CD4-positive, CD25-positive, alpha-beta regulatory T cell (primary cell): ENCODE results near the gene SSX2IP. TPM values are rescaled to one million over a fixed set of nuclear protein-coding genes. Genes with fewer than 3 reads are reported as not detected.

Experiments used
- ATAC-seq, 2 donors: fragments of 150-1000 bp; cut with Tn5 transposase; one replicate each; pipeline ENCODE4 v1.10.0; 2021; ENCODE audit warnings: low read depth in 2 of 2, moderate number of reproducible peaks in 2 of 2, moderate library complexity in 1 of 2
- DNase-seq, 3 donors: peaks; one replicate each; pipeline versions ENCODE4 v3.0.0 to v3.0.0-alpha.2; 2012 to 2022; ENCODE audit warnings: mixed read lengths in 1 of 3
- H3K27ac ChIP-seq: one replicate; pipeline ENCODE4 v1.7.0; 2013; ENCODE audit warnings: mild to moderate bottlenecking, low read length; ENCODE audit not compliant: insufficient read depth, poor library complexity, severe bottlenecking
- H3K27me3 ChIP-seq: one replicate; pipeline ENCODE4 v1.7.0; 2013; ENCODE audit warnings: low read length; ENCODE audit not compliant: control insufficient read depth, insufficient read depth
- H3K36me3 ChIP-seq: one replicate; pipeline ENCODE4 v1.7.0; 2013; ENCODE audit warnings: mild to moderate bottlenecking, low read length, moderate library complexity; ENCODE audit not compliant: control insufficient read depth, insufficient read depth
- H3K4me1 ChIP-seq: 2 replicates; pipeline ENCODE4 v1.7.0; 2013; ENCODE audit warnings: mild to moderate bottlenecking, low read length; ENCODE audit not compliant: insufficient read depth, control insufficient read depth, poor library complexity, severe bottlenecking
- H3K4me3 ChIP-seq: one replicate; pipeline ENCODE4 v1.7.0; 2013; ENCODE audit warnings: low read depth, mild to moderate bottlenecking, low read length, moderate library complexity
- H3K9me3 ChIP-seq, 2 experiments: 1 replicate in 1 of 2; 2 replicates in 1 of 2; pipeline ENCODE4 v1.7.0; 2013; ENCODE audit warnings: low read length in 2 of 2, mild to moderate bottlenecking in 1 of 2, moderate library complexity in 1 of 2; ENCODE audit not compliant: control insufficient read depth in 2 of 2
- H3K27ac Mint-ChIP-seq, 3 donors: one replicate each; pipeline ENCODE4 v1.8.0; 2020 to 2022; ENCODE audit warnings: mild to moderate bottlenecking in 3 of 3, mixed read lengths in 3 of 3, moderate library complexity in 2 of 3
- H3K27me3 Mint-ChIP-seq: one replicate; pipeline ENCODE4 v1.8.0; 2022; ENCODE audit warnings: mild to moderate bottlenecking, mixed read lengths
- H3K36me3 Mint-ChIP-seq: one replicate; pipeline ENCODE4 v1.8.0; 2020; ENCODE audit warnings: mixed read lengths
- H3K4me1 Mint-ChIP-seq, 4 donors: one replicate each; pipeline ENCODE4 v1.8.0; 2020 to 2022; ENCODE audit warnings: mixed read lengths in 4 of 4, mild to moderate bottlenecking in 1 of 4
- H3K4me3 Mint-ChIP-seq, 4 donors: one replicate each; pipeline ENCODE4 v1.8.0; 2020 to 2022; ENCODE audit warnings: mild to moderate bottlenecking in 4 of 4, mixed read lengths in 4 of 4, moderate library complexity in 3 of 4
- H3K9me3 Mint-ChIP-seq, 7 donors: one replicate each; pipeline ENCODE4 v1.8.0; 2020 to 2022; ENCODE audit warnings: mixed read lengths in 7 of 7, mild to moderate bottlenecking in 3 of 7, moderate library complexity in 2 of 7
- polyA plus RNA-seq, 4 donors: library from polyadenylated mRNA; unstranded; fragments of 300-500 nt; fragmentation: Illumina TruSeq; gene quantifications; one replicate each; pipeline ENCODE4 v1.2.3, GENCODE V29; 2021
- total RNA-seq: library from RNA; stranded (reverse); gene quantifications from one replicate; pipeline ENCODE4 v1.2.3, GENCODE V29; 2022

The SSX2IP gene
- total and polyA plus RNA-seq, 5 donors from 2014 or later, result 1.5 to 9.3 (median 2.9) TPM

DNA sequence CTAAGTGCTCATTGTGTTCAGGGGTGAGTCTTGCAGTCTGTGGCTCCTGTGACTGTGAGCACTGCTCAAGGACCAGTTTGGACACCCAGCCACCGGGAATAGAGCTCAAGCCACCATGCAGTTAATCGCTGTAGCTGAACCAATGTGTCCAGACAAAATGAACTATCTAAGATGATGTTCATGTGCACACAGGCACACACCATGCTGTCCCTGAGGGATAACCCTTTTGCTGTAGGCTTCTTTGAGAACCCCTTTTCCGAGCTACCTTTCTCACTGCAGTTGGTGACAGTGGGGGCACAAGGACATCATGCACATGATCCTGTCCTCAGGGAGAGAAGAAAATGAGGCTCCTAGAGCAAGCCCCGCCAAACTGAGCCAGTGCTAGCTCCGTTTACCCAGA is 65.4 kb downstream of the SSX2IP start:
- no peaks in the 10 kb centered on the region for H3K36me3 ChIP-seq
- no peak overlapping the region for H3K4me3 ChIP-seq
- ATAC-seq (no peak), DNase-seq (no peak)
- H3K4me1 ChIP-seq, result peaks cover 7% of the 10 kb centered on the region
- H3K27ac ChIP-seq, result no peak overlapping the region
- peaks cover 3% of the 10 kb centered on the region for H3K27me3 ChIP-seq
- peaks cover 0 to 6% (median under 1%) of the 10 kb centered on the region in 4 donors for H3K4me1 Mint-ChIP-seq
- no peaks in the 10 kb centered on the region for H3K9me3 ChIP-seq
- H3K4me3 Mint-ChIP-seq, result no peak overlapping the region
- no peaks in the 10 kb centered on the region for H3K9me3 Mint-ChIP-seq
- H3K36me3 Mint-ChIP-seq, result no peaks in the 10 kb centered on the region
- no peak overlapping the region for H3K27ac Mint-ChIP-seq
- peaks cover 14% of the 10 kb centered on the region for H3K27me3 Mint-ChIP-seq

DNA sequence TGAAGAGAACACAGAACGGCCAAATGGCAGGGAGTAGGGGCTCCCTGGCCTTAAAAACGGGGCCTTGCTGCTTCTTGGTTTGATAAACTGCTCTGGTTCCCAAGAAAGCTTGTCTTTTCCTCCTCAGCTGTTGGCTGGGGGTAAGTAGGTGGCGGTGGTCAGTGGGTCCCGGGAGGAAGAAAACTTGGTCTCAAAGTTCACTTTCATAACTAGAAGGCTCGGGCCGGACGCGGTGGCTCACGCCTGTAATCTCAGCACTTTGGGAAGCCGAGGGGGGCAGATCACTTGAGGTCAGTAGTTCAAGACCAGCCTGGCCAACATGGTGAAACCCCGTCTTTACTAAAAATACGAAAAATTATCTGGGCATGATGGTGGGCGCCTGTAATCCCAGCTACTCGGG is 68.7 kb downstream of the SSX2IP start:
- Mint-ChIP-seq H3K27me3 (peaks cover 11% of the 10 kb centered on the region), H3K4me1 (peaks cover 0 to 12% (median 5%) of the 10 kb centered on the region in 4 donors), H3K27ac (no peak overlapping the region), H3K4me3 (peak overlapping the region in 2 of 4 donors; percentile 36 to 71), H3K9me3 (no peaks in the 10 kb centered on the region), H3K36me3 (no peaks in the 10 kb centered on the region)
- Histone ChIP-seq H3K27ac (no peak overlapping the region), H3K27me3 (peaks cover 3% of the 10 kb centered on the region), H3K9me3 (no peaks in the 10 kb centered on the region), H3K4me3 (no peak overlapping the region), H3K4me1 (peaks cover 7% of the 10 kb centered on the region), H3K36me3 (no peaks in the 10 kb centered on the region)
- ATAC-seq, result no peak
- DNase-seq, result no peak

DNA sequence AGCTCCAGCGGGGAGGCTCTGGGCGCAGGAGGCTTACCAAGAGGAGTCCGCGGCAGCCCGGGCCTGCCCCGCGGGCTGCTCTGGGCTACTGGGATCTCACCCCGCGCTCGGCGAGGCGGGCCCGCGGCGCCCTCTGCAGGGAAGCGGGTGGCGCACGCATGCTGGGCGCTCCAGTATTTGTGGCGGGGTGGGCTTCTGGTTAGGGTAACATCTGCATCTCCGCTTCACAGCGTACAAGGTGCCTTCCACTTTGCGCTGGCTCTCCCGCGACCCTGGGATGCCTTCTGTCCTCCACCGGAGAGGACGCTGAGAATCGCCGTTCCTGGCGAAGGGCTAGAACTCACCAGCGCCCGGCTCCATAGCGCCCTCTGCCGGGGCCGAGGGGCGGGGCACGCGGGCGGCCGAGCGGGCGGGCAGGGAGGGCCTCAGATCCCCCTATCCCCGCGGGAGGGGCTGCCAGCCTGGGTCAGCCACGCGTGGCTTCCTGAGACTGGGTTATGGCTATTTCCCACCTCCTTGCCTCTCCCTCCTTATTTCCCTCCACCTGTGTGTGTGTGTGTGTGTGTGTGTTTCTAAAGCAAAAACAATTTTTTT is 69.4 kb downstream of the SSX2IP start:
- ATAC-seq, result peak; percentile 88 to 89
- H3K27ac ChIP-seq, result no peak overlapping the region
- Mint-ChIP-seq H3K4me1 (peaks cover 0 to 12% (median 5%) of the 10 kb centered on the region in 4 donors), H3K36me3 (no peaks in the 10 kb centered on the region), H3K27me3 (peaks cover 6% of the 10 kb centered on the region), H3K4me3 (peak overlapping the region; percentile 85 to 94 (median 91)), H3K27ac (peak overlapping the region in 1 of 3 donors; percentile 83), H3K9me3 (no peaks in the 10 kb centered on the region)
- peaks cover 7% of the 10 kb centered on the region for H3K4me1 ChIP-seq
- H3K27me3 ChIP-seq, result peaks cover 3% of the 10 kb centered on the region
- DNase-seq, result peak; percentile 63 to 84 (median 83)
- H3K4me3 ChIP-seq, result peak overlapping the region; percentile 59
- no peaks in the 10 kb centered on the region for H3K9me3 ChIP-seq
- H3K36me3 ChIP-seq, result no peaks in the 10 kb centered on the region

DNA sequence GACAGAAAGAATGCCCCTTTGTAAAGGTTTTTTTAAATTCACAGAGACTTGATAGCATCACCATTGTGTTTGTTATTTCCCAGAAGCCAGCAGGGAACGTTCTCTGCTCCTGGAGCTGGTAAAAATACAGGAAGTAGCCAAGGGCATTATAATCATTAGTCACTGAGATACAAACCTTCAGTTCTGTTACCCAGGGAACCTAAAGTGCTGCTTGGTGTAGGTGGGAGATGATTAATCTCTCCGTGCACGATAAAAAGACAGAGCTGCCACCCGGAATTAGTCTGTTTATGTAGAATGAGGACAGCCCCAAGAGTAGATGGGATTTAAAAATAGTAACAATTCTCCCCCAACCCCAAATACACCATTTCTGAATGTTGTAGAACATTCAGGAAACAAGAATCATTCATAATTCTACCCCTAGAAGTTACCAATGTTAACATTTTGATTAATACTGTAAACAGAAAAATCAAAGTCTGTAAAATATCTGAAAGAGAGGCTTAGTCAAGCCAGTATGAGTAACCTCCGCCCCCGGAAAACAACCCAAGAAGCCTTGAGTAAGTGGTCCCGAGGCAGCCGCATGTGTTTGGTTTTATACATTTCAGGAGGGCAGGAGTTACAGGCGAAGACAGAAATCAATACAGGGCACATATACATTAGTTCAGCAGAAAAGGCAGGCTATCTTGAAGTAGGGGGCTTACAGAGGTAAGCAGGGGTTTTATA is 70.7 kb downstream of the SSX2IP start:
- Histone ChIP-seq H3K27ac (no peak overlapping the region), H3K36me3 (no peaks in the 10 kb centered on the region), H3K4me1 (peaks cover 7% of the 10 kb centered on the region), H3K4me3 (no peak overlapping the region), H3K9me3 (no peaks in the 10 kb centered on the region), H3K27me3 (no peaks in the 10 kb centered on the region)
- no peak overlapping the region for H3K27ac Mint-ChIP-seq
- no peaks in the 10 kb centered on the region for H3K36me3 Mint-ChIP-seq
- peak overlapping the region in 3 of 4 donors; percentile 65 to 91 (median 72) for H3K4me3 Mint-ChIP-seq
- H3K27me3 Mint-ChIP-seq, result no peaks in the 10 kb centered on the region
- peaks cover 0 to 12% (median 5%) of the 10 kb centered on the region in 4 donors for H3K4me1 Mint-ChIP-seq
- DNase-seq (peak in 1 of 3 donors; percentile 26), ATAC-seq (no peak)
- peaks cover 0 to 3% (median 0%) of the 10 kb centered on the region in 7 donors for H3K9me3 Mint-ChIP-seq

DNA sequence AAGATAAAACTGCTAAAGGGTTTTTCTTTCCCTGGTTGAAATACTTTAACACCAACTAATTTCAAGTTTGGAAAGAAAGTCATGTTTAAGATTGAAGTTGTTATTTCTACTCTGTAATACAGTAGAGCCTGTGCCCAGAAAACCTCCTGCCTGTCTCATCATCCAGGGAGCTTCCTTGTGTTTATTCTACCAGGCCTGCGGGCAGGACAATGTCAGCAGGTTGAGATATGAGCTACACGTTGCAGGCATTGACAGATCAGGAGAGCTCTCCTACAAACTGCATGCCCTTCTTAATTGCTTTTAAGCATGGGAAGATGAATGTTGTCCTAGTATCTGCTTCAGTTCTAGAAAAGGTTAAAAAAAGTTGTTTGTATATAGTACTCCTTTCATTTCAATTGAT is 72.9 kb downstream of the SSX2IP start:
- Mint-ChIP-seq H3K4me3 (no peak overlapping the region), H3K4me1 (peaks cover 0 to 14% (median 5%) of the 10 kb centered on the region in 4 donors), H3K36me3 (no peaks in the 10 kb centered on the region), H3K9me3 (peaks cover 0 to 6% (median 0%) of the 10 kb centered on the region in 7 donors), H3K27me3 (no peaks in the 10 kb centered on the region), H3K27ac (no peak overlapping the region)
- H3K36me3 ChIP-seq, result no peaks in the 10 kb centered on the region
- no peak overlapping the region for H3K4me3 ChIP-seq
- H3K9me3 ChIP-seq, result peaks cover 0 to 12% of the 10 kb centered on the region in 2 experiments
- ATAC-seq (no peak), DNase-seq (no peak)
- no peaks in the 10 kb centered on the region for H3K27me3 ChIP-seq
- H3K4me1 ChIP-seq, result peaks cover 7% of the 10 kb centered on the region
- no peak overlapping the region for H3K27ac ChIP-seq

DNA sequence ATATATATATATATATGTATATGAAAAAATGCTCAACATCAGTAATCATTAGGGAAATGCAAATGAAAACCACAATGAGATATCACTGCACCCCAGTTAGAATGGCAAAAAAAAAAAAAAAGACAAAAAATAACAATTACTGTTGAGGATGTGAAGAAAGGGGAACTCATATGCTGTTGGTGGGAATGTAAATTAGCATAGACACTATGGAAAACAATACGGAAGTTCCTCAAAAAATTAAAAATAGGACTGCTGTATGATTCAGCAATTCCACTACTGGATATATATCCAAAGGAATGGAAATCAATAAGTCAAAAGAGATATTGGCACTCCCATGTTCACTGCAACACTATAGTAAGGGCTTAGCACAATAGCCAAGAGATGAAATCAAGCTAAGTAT is 74.5 kb downstream of the SSX2IP start:
- H3K9me3 Mint-ChIP-seq, result peaks cover 0 to 6% (median 2%) of the 10 kb centered on the region in 7 donors
- H3K4me3 Mint-ChIP-seq, result peak overlapping the region in 1 of 4 donors; percentile 45
- H3K4me1 ChIP-seq, result peaks cover 4% of the 10 kb centered on the region
- H3K4me3 ChIP-seq, result no peak overlapping the region
- no peaks in the 10 kb centered on the region for H3K36me3 Mint-ChIP-seq
- ATAC-seq (no peak), DNase-seq (no peak)
- no peaks in the 10 kb centered on the region for H3K36me3 ChIP-seq
- H3K27me3 Mint-ChIP-seq, result no peaks in the 10 kb centered on the region
- H3K4me1 Mint-ChIP-seq, result peaks cover 0 to 21% (median 8%) of the 10 kb centered on the region in 4 donors
- peaks cover 0 to 12% of the 10 kb centered on the region in 2 experiments for H3K9me3 ChIP-seq
- H3K27ac ChIP-seq, result no peak overlapping the region
- H3K27ac Mint-ChIP-seq, result no peak overlapping the region
- H3K27me3 ChIP-seq, result no peaks in the 10 kb centered on the region

DNA sequence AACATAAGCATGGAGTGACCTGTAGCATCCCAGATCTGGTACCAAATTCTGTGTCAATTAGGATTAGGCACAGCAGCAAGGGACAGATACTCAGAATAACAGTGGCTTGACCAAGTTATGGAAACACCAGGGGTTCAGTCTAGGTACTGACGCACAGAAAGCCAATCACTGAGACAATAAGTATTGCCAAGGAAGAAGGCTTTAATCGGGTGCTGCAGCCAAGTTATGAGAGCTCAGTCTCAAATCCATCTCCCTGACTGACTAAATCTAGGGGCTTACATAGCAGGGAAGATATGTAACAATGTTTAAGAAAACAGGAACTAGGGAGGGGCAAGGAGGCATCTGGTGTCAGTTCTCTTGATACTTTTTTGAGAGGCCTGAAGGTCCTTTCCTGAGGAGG is 76.4 kb downstream of the SSX2IP start:
- peaks cover 2% of the 10 kb centered on the region for H3K27me3 ChIP-seq
- no peak for DNase-seq
- Mint-ChIP-seq H3K9me3 (peaks cover 0 to 6% (median 2%) of the 10 kb centered on the region in 7 donors), H3K4me1 (peaks cover 0 to 10% (median 3%) of the 10 kb centered on the region in 4 donors), H3K27me3 (no peaks in the 10 kb centered on the region), H3K36me3 (no peaks in the 10 kb centered on the region), H3K4me3 (no peak overlapping the region), H3K27ac (no peak overlapping the region)
- peaks cover 0 to 12% of the 10 kb centered on the region in 2 experiments for H3K9me3 ChIP-seq
- H3K4me1 ChIP-seq, result no peaks in the 10 kb centered on the region
- no peak overlapping the region for H3K4me3 ChIP-seq
- no peak overlapping the region for H3K27ac ChIP-seq
- H3K36me3 ChIP-seq, result no peaks in the 10 kb centered on the region
- no peak for ATAC-seq
